GM12892 (cell line): ENCODE results near the gene FOXJ3.

Experiments
- DNase-seq: peaks from one replicate; pipeline ENCODE4 v3.0.0; 2011; ENCODE audit not compliant: insufficient read length
- FAIRE-seq: peaks from 2 replicates; lab custom pipeline; 2011; peaks lifted over from hg19 to GRCh38; lab: Jason Lieb, UNC
- POLR2A ChIP-seq: IDR thresholded peaks from 2 replicates; pipeline ENCODE4 v1.6.1; 2011; ENCODE audit warnings: low read depth, low read length, control low read depth
- POLR2AphosphoS5 ChIP-seq: IDR thresholded peaks from 2 replicates; pipeline ENCODE4 v1.6.1; 2011; ENCODE audit warnings: low read depth, low read length, control low read depth
- TAF1 ChIP-seq: IDR thresholded peaks from 2 replicates; pipeline ENCODE4 v1.6.1; 2011; ENCODE audit warnings: low read depth, mild to moderate bottlenecking, control low read depth, low read length, borderline replicate concordance

The FOXJ3 gene

DNA sequence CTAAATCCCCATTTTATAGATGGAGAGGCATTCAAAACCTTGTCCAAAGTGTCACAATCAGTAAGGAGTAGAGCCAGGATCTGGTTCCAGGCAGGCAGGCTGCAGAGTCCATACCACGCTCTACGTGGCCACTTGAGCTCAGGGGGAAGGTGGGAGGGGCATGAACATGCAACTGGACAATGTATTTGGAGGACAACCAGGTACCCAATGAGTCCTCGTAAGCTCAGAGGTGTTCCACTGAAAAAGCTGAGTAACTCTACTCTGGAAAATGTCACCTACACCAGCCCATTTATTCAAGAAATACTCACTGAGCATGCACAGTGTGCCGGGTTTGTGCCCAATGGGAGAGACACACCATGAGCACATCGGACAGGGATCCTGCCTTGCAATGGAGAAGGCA is 193.1 kb downstream of the FOXJ3 start:
- no peak for TF ChIP-seq POLR2AphosphoS5
- TF ChIP-seq POLR2A, result no peak
- TF ChIP-seq TAF1, result no peak
- DNase-seq (no peak), FAIRE-seq (no peak)

- FAIRE-seq (no peak), DNase-seq (no peak)
- TF ChIP-seq POLR2AphosphoS5 (no peak), TAF1 (no peak), POLR2A (no peak)
Measured at GRCh38 chr1:42140191-42140590, 194.8 kb downstream of the FOXJ3 start.

GRCh38 chr1:42139444-42139843 is 195.6 kb downstream of the FOXJ3 start:
- DNase-seq, result no peak
- no peak for FAIRE-seq
- TF ChIP-seq POLR2A, result no peak
- no peak for TF ChIP-seq TAF1
- no peak for TF ChIP-seq POLR2AphosphoS5

DNA sequence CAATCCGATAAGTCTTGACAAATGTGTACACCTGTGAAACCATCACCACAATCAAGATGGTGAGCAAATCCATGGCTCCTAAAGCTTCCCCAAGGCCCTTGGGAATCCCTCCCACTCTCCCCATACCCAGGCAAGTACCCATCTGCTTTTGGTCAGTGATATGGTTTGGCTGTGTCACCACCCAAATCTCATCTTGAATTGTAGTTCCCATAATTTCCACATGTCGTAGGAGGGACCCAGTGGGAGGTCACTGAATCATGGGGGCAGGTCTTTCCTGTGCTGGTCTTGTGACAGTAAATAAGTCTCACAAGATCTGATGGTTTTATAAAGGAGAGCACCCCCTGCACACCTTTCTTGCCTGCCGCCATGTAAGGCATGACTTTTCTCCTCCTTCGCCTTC is 196.4 kb downstream of the FOXJ3 start:
- no peak for DNase-seq
- TF ChIP-seq TAF1 (no peak), POLR2AphosphoS5 (no peak), POLR2A (no peak)
- FAIRE-seq, result no peak

DNA sequence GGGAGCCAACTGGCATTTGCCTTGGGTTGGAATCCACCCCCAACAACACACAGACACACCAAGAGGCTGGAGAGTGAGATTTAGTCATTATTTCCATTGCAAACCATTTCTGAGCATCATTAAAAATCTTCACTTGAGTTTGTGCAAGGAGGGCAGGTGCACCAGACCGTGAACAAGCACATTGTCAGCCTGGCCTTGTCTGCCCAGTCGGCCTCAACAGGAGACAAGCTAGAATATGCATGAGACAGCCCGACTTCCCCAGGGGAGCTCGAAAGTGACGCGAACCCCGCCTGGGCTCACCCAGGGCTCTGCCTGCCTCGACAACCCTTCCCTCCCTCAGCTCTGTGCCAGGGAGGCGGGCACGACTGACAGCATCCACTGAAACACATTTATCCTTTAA is 197.3 kb downstream of the FOXJ3 start:
- TF ChIP-seq POLR2AphosphoS5 (no peak), TAF1 (no peak), POLR2A (no peak)
- FAIRE-seq, result no peak
- DNase-seq, result no peak

DNA sequence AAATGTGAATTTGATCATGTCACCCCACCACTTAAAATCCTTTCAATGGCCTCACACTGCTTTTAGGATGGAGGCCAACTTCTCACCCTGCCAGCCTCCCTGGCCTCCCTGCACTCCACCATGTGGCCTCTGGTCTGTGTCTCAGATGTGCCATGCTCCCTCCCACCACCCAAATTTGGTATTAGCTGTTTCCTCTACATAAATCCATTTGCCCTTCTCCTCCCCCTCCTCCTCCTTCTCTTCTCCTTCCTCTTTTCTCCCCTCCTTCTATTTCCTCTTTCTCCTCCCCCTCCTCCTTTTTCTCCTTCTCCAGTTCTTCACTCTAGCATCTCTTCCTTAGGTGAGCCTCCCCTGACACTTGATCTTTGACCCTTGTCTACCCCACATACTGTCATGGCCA is 198.6 kb downstream of the FOXJ3 start:
- no peak for TF ChIP-seq POLR2A
- DNase-seq, result no peak
- no peak for FAIRE-seq

DNA sequence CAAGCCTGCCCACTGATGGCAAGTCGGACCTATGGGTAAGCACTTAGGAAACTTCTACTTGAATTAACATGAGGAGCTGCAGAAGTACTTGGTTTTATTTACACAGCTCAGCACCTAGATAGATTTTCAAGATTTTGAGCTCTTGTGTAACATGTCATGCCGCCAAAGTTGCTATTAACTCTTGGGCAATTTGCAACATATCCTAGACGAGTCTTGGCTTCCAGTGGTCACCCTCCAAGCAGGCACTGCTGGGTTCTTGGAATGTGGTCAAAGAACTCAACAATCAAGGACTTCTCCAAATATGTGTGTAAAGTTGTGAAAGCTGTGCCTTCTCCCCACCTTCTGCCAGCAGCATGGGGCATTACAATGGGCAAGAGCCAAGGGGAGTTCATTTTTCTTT is 199.6 kb downstream of the FOXJ3 start:
- no peak for TF ChIP-seq TAF1
- no peak for TF ChIP-seq POLR2A
- TF ChIP-seq POLR2AphosphoS5, result no peak
- DNase-seq (no peak), FAIRE-seq (no peak)

GRCh38 chr1:42133809-42134526 is 201.1 kb downstream of the FOXJ3 start:
- FAIRE-seq (no peak), DNase-seq (no peak)
- TF ChIP-seq POLR2A, result no peak
- no peak for TF ChIP-seq TAF1
- no peak for TF ChIP-seq POLR2AphosphoS5

DNA sequence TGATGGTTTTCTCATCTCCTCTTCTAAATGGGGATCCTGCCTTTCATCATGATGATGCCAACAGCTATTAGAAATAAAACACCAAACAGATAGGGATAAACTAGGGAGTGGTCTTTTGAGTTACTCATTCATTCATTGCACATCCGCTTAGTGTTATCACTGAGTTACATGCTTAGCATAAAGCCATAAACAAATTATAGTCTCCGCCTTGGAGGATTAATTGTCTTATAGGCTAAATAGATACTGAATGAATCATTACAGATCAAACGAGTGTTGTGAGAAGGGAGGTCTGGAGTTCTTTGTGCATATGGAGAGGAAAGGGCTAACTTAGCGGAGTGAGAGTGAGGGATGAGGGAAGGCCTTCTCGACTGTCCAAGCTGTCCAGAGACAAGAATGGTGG is 201.6 kb downstream of the FOXJ3 start:
- FAIRE-seq (no peak), DNase-seq (no peak)
- TF ChIP-seq POLR2A, result no peak
- no peak for TF ChIP-seq POLR2AphosphoS5
- no peak for TF ChIP-seq TAF1

DNA sequence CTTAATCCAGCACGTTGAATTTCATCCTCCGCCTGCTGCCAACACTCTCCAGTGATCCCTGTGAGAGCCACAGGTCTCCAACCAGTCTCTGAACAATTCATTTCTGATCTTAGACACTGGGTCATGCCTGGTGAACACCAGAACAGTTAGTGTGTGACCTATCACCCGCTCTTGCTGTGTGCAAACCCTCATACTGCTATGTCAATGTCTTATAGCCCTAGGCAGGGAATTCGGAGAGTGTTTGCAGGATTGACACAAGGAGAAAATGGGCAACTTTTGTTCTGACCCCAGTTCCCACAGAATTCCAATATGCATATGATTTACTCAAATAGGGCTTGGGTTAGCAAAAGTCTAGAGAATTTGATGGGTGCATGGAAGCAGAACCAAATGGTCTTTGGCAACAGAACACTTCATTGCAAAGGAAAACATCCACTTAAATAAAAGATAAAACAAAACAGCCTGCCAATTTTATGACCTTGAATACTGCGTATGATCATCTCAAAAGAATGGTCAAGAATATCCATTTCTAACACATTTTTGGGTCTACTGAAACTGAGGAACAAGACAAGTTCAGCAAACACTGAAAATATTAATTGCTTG is 204.9 kb downstream of the FOXJ3 start:
- no peak for TF ChIP-seq POLR2A
- no peak for TF ChIP-seq POLR2AphosphoS5
- TF ChIP-seq TAF1, result no peak
- DNase-seq (no peak), FAIRE-seq (no peak)

- DNase-seq (no peak), FAIRE-seq (no peak)
- TF ChIP-seq TAF1 (no peak), POLR2A (no peak), POLR2AphosphoS5 (no peak)
Measured at GRCh38 chr1:42128964-42129363, 206.1 kb downstream of the FOXJ3 start.

GRCh38 chr1:42128499-42128898 is 206.5 kb downstream of the FOXJ3 start:
- TF ChIP-seq TAF1, result no peak
- no peak for TF ChIP-seq POLR2AphosphoS5
- TF ChIP-seq POLR2A, result no peak
- FAIRE-seq, result no peak
- DNase-seq, result no peak

DNA sequence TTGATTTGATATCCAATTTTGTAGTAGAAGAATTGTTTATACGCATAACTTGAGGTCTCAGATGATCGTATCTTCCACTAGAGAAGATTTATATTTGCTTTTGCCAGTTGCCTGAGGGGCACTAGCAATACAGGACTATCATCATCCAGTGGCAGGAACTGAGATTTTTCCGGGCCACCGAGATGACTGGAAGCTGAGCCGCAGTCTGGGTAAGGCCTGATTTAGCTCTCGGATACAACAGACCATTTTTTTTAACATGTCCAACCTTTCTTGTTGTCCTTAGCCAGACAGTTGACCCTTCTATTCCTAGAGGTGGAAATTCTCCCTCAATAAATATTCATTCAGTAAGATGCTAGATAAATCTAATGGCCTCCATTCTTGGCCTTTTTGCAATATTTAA is 207.3 kb downstream of the FOXJ3 start:
- no peak for TF ChIP-seq POLR2AphosphoS5
- TF ChIP-seq POLR2A, result no peak
- no peak for TF ChIP-seq TAF1

More for the DNA sequence above, 207.3 kb downstream of the FOXJ3 start:
- no peak for DNase-seq
- FAIRE-seq, result no peak
